ENCODE data around the gene SPX.

The SPX gene

GRCh38 chr12:21500786-21501257 is 25.3 kb upstream of the SPX start:
- TF ChIP-seq CTCF (IDR thresholded peaks at IDR 0.05; ENCODE audit: insufficient read depth, low read depth, low read length, missing control alignments) = no peak
- no peak for DNase-seq (ENCODE audit: low read depth)
- peak overlapping the region; percentile 93 for H3K4me3 ChIP-seq (ENCODE audit: low read depth, low read length)

GRCh38 chr12:21501258-21502163 is 24.6 kb upstream of the SPX start, which contains the start of the genes GOLT1B and RECQL:
Gene GOLT1B, plus strand, starts transcription at chr12:21501789. Its CDS starts 135 bp downstream, at chr12:21501924.
Gene RECQL, minus strand, starts transcription at chr12:21501635. Its CDS starts 2,065 bp downstream, at chr12:21499570.
- peak within 1 kb of the TSS; percentile 93 for H3K4me3 ChIP-seq (ENCODE audit: low read depth, low read length)
- TF ChIP-seq CTCF (IDR thresholded peaks at IDR 0.05; ENCODE audit: insufficient read depth, low read depth, low read length, missing control alignments) = no peak
- DNase-seq (ENCODE audit: low read depth) = peak; percentile 97

- H3K4me3 ChIP-seq (ENCODE audit: low read depth, low read length) = peak overlapping the region; percentile 93
- DNase-seq (ENCODE audit: low read depth) = peak; percentile 45
- TF ChIP-seq CTCF (IDR thresholded peaks at IDR 0.05; ENCODE audit: insufficient read depth, low read depth, low read length, missing control alignments) = no peak
Measured at GRCh38 chr12:21502164-21502496, 24.0 kb upstream of the SPX start.

GRCh38 chr12:21502872-21503271 is 23.2 kb upstream of the SPX start:
- H3K4me3 ChIP-seq (ENCODE audit: low read depth, low read length) = peak overlapping the region; percentile 93
- no peak for TF ChIP-seq CTCF (IDR thresholded peaks at IDR 0.05; ENCODE audit: insufficient read depth, low read depth, low read length, missing control alignments)
- peak; percentile 16 for DNase-seq (ENCODE audit: low read depth)

GRCh38 chr12:21505888-21506287 is 20.2 kb upstream of the SPX start:
- DNase-seq (ENCODE audit: low read depth) = no peak
- no peak overlapping the region for H3K4me3 ChIP-seq (ENCODE audit: low read depth, low read length)
- TF ChIP-seq CTCF (IDR thresholded peaks at IDR 0.05; ENCODE audit: insufficient read depth, low read depth, low read length, missing control alignments) = no peak

GRCh38 chr12:21507849-21508248 is 18.2 kb upstream of the SPX start:
- TF ChIP-seq CTCF (IDR thresholded peaks at IDR 0.05; ENCODE audit: insufficient read depth, low read depth, low read length, missing control alignments) = no peak

More at GRCh38 chr12:21507849-21508248, 18.2 kb upstream of the SPX start:
- no peak overlapping the region for H3K4me3 ChIP-seq (ENCODE audit: low read depth, low read length)
- DNase-seq (ENCODE audit: low read depth) = no peak
